ENCODE data around the gene TRAK2. TPM values are rescaled to one million over a fixed set of nuclear protein-coding genes. Genes with fewer than 3 reads are reported as not detected.

The TRAK2 gene
- polyA plus RNA-seq, 1 donor from 2014 or later = 19.6 TPM

DNA sequence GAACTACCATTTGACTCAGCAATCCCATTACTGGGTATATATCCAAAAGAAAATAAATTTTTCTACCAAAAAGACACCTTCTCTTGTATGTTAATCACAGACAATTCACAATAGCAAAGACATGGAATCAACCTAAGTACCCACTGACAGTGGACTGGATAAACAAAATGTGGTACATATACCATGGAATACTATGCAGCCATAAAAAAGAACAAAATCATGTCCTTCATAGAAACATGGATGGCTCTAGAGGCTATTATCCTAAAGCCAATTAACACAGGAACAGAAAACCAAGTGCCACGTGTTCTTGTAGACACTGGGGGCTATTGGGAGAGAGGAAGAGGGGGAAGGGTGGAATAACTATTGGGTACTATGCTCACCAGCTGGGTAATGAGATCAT is 121.8 kb downstream of the TRAK2 start:
- Histone ChIP-seq H3K4me2 (ENCODE audit: low read length) (no peak overlapping the region), H3F3A (ENCODE audit: insufficient read depth, low read length, poor library complexity, severe bottlenecking) (no peaks in the 10 kb centered on the region), H3K4me3 (ENCODE audit: low read length) (no peak overlapping the region), H3K9me3 (ENCODE audit: low read length) (peaks cover 4% of the 10 kb centered on the region), H3K36me3 (ENCODE audit: insufficient read depth, low read length) (no peaks in the 10 kb centered on the region), H3K9ac (ENCODE audit: low read length) (no peak overlapping the region), H3K27ac (ENCODE audit: low read length) (no peak overlapping the region), H3K27me3 (ENCODE audit: insufficient read depth, low read depth, low read length) (no peaks in the 10 kb centered on the region), H4K20me1 (ENCODE audit: insufficient read depth) (no peaks in the 10 kb centered on the region), H2AFZ (ENCODE audit: low read depth, low read length) (no peak overlapping the region), H3K79me2 (replicated peaks; ENCODE audit: insufficient read depth, low read length) (no peaks in the 10 kb centered on the region), H3K9me2 (ENCODE audit: insufficient read depth, low read length) (no peaks in the 10 kb centered on the region)
- TF ChIP-seq EP300 (conservative IDR thresholded peaks at IDR 0.05; ENCODE audit: poor library complexity, severe bottlenecking) (no peak), RAD21 (conservative IDR thresholded peaks at IDR 0.05) (no peak), POLR2AphosphoS5 (IDR thresholded peaks at IDR 0.05) (no peak), EZH2 (IDR thresholded peaks at IDR 0.05; ENCODE audit: borderline replicate concordance, insufficient read depth, low read length, poor library complexity, severe bottlenecking) (no peak), MXI1 (conservative IDR thresholded peaks at IDR 0.05; ENCODE audit: poor library complexity, severe bottlenecking) (no peak), TAF1 (IDR thresholded peaks at IDR 0.05; ENCODE audit: low read depth) (no peak), SMC3 (conservative IDR thresholded peaks at IDR 0.05; ENCODE audit: poor library complexity) (no peak)
- TF ChIP-seq, protein P1, sequence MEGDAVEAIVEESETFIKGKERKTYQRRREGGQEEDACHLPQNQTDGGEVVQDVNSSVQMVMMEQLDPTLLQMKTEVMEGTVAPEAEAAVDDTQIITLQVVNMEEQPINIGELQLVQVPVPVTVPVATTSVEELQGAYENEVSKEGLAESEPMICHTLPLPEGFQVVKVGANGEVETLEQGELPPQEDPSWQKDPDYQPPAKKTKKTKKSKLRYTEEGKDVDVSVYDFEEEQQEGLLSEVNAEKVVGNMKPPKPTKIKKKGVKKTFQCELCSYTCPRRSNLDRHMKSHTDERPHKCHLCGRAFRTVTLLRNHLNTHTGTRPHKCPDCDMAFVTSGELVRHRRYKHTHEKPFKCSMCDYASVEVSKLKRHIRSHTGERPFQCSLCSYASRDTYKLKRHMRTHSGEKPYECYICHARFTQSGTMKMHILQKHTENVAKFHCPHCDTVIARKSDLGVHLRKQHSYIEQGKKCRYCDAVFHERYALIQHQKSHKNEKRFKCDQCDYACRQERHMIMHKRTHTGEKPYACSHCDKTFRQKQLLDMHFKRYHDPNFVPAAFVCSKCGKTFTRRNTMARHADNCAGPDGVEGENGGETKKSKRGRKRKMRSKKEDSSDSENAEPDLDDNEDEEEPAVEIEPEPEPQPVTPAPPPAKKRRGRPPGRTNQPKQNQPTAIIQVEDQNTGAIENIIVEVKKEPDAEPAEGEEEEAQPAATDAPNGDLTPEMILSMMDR (IDR thresholded peaks at IDR 0.05; ENCODE audit: poor library complexity, severe bottlenecking) = no peak
- TF ChIP-seq, protein P2, sequence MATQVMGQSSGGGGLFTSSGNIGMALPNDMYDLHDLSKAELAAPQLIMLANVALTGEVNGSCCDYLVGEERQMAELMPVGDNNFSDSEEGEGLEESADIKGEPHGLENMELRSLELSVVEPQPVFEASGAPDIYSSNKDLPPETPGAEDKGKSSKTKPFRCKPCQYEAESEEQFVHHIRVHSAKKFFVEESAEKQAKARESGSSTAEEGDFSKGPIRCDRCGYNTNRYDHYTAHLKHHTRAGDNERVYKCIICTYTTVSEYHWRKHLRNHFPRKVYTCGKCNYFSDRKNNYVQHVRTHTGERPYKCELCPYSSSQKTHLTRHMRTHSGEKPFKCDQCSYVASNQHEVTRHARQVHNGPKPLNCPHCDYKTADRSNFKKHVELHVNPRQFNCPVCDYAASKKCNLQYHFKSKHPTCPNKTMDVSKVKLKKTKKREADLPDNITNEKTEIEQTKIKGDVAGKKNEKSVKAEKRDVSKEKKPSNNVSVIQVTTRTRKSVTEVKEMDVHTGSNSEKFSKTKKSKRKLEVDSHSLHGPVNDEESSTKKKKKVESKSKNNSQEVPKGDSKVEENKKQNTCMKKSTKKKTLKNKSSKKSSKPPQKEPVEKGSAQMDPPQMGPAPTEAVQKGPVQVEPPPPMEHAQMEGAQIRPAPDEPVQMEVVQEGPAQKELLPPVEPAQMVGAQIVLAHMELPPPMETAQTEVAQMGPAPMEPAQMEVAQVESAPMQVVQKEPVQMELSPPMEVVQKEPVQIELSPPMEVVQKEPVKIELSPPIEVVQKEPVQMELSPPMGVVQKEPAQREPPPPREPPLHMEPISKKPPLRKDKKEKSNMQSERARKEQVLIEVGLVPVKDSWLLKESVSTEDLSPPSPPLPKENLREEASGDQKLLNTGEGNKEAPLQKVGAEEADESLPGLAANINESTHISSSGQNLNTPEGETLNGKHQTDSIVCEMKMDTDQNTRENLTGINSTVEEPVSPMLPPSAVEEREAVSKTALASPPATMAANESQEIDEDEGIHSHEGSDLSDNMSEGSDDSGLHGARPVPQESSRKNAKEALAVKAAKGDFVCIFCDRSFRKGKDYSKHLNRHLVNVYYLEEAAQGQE (IDR thresholded peaks at IDR 0.05; ENCODE audit: borderline replicate concordance) = no peak

DNA sequence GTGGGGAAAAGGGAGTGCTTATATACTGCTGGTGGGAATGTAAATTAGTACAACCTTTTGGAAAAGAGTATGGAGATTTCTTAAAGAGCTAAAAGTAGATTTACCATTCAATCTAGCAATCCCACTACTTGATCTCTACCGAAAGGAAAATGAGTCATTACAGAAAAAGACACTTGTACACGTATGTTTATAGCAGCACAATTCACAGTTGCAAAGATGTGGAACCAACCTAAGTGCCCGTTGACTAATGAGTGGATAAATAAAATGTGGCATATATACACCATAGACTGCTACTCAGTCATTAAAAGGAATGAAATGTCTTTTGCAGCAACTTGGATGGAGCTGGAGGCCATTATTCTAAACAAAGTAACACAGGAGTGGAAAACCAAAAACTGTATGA is 123.6 kb downstream of the TRAK2 start:
- Histone ChIP-seq H3K9me2 (ENCODE audit: insufficient read depth, low read length) (no peaks in the 10 kb centered on the region), H4K20me1 (ENCODE audit: insufficient read depth) (no peaks in the 10 kb centered on the region), H2AFZ (ENCODE audit: low read depth, low read length) (no peak overlapping the region), H3K36me3 (ENCODE audit: insufficient read depth, low read length) (no peaks in the 10 kb centered on the region), H3K27ac (ENCODE audit: low read length) (no peak overlapping the region), H3K4me2 (ENCODE audit: low read length) (no peak overlapping the region), H3K9me3 (ENCODE audit: low read length) (peaks cover under 1% of the 10 kb centered on the region), H3K4me3 (ENCODE audit: low read length) (no peak overlapping the region), H3K9ac (ENCODE audit: low read length) (no peak overlapping the region), H3K27me3 (ENCODE audit: insufficient read depth, low read depth, low read length) (no peaks in the 10 kb centered on the region), H3K79me2 (replicated peaks; ENCODE audit: insufficient read depth, low read length) (no peaks in the 10 kb centered on the region), H3F3A (ENCODE audit: insufficient read depth, low read length, poor library complexity, severe bottlenecking) (no peaks in the 10 kb centered on the region)
- TF ChIP-seq RAD21 (conservative IDR thresholded peaks at IDR 0.05) = no peak
- TF ChIP-seq SMC3 (conservative IDR thresholded peaks at IDR 0.05; ENCODE audit: poor library complexity) = no peak
- TF ChIP-seq EZH2 (IDR thresholded peaks at IDR 0.05; ENCODE audit: borderline replicate concordance, insufficient read depth, low read length, poor library complexity, severe bottlenecking) = no peak
- TF ChIP-seq, protein P2 (IDR thresholded peaks at IDR 0.05; ENCODE audit: borderline replicate concordance) = no peak
- no peak for TF ChIP-seq EP300 (conservative IDR thresholded peaks at IDR 0.05; ENCODE audit: poor library complexity, severe bottlenecking)
- TF ChIP-seq MXI1 (conservative IDR thresholded peaks at IDR 0.05; ENCODE audit: poor library complexity, severe bottlenecking) = no peak
- TF ChIP-seq, protein P1 (IDR thresholded peaks at IDR 0.05; ENCODE audit: poor library complexity, severe bottlenecking) = no peak
- no peak for TF ChIP-seq TAF1 (IDR thresholded peaks at IDR 0.05; ENCODE audit: low read depth)
- TF ChIP-seq POLR2AphosphoS5 (IDR thresholded peaks at IDR 0.05) = no peak
